Measurements from ENCODE around the gene SRL. TPM values are rescaled to one million over a fixed set of nuclear protein-coding genes. Genes with fewer than 3 reads are reported as not detected.

SRL gene
- polyA plus RNA-seq, 1 donor from 2014 or later = not detected

DNA sequence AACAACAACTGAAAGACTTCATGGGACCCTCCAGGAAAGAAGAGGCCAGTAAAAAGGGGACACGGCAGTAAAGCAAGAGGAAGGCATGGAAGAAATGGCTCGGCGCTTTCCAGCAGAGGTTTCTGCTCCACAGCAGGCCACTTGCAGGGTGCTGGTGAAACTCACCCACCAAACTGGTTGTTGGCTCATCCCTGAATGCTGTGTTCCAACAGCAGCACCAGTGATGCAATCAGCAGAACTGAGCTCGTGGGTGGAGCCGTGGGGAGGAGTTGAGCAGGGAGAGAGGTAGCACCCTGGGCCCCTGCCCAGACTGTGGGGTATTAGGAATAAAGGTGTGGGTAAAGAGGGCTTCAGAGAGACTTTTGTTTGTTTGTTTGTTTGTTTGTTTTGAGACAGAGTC, 62.9 kb downstream of the SRL start:
- TF ChIP-seq EP300 (conservative IDR thresholded peaks at IDR 0.05; ENCODE audit: poor library complexity, severe bottlenecking) = no peak
- TF ChIP-seq POLR2AphosphoS5 (IDR thresholded peaks at IDR 0.05) = no peak
- TF ChIP-seq EZH2 (IDR thresholded peaks at IDR 0.05; ENCODE audit: borderline replicate concordance, insufficient read depth, low read length, poor library complexity, severe bottlenecking) = no peak
- no peak for TF ChIP-seq MXI1 (conservative IDR thresholded peaks at IDR 0.05; ENCODE audit: poor library complexity, severe bottlenecking)
- Histone ChIP-seq H3K4me3 (ENCODE audit: low read length) (no peak overlapping the region), H3K27ac (ENCODE audit: low read length) (no peak overlapping the region), H3K9ac (ENCODE audit: low read length) (no peak overlapping the region), H3K79me2 (replicated peaks; ENCODE audit: insufficient read depth, low read length) (no peaks in the 10 kb centered on the region), H3K9me2 (ENCODE audit: insufficient read depth, low read length) (no peaks in the 10 kb centered on the region), H3K4me2 (ENCODE audit: low read length) (no peak overlapping the region), H2AFZ (ENCODE audit: low read depth, low read length) (no peak overlapping the region), H3K27me3 (ENCODE audit: insufficient read depth, low read depth, low read length) (no peaks in the 10 kb centered on the region), H3K36me3 (ENCODE audit: insufficient read depth, low read length) (no peaks in the 10 kb centered on the region), H3K9me3 (ENCODE audit: low read length) (no peaks in the 10 kb centered on the region), H3F3A (ENCODE audit: insufficient read depth, low read length, poor library complexity, severe bottlenecking) (no peaks in the 10 kb centered on the region), H4K20me1 (ENCODE audit: insufficient read depth) (no peaks in the 10 kb centered on the region)

DNA sequence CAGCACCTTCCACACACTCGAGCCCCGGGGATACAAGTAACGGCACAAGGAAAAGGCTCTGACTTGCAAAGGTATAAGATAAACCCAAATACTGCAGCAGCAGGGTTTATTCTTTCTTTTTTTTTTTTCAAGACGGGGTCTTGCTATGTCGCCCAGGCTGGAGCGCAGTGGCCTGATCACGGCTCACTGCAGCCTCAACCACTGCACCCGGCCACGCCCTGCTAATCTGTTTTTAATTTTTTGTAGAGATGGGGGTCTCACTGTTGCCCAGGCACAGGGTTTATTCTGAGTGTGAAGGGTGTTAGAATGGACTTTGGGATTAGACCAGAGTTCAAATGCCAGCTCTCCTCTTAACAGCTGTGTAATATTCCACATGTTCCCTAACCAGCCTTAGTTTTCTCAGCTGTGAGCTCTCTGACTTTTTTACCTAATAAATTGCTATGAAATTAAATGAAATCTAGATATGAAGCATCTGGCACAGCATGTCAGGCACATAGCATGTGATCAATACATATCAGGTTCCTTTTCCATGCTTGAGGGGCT, 63.3 kb downstream of the SRL start:
- Histone ChIP-seq H3K9ac (ENCODE audit: low read length) (no peak overlapping the region), H3K9me3 (ENCODE audit: low read length) (no peaks in the 10 kb centered on the region), H3K27ac (ENCODE audit: low read length) (no peak overlapping the region)

DNA sequence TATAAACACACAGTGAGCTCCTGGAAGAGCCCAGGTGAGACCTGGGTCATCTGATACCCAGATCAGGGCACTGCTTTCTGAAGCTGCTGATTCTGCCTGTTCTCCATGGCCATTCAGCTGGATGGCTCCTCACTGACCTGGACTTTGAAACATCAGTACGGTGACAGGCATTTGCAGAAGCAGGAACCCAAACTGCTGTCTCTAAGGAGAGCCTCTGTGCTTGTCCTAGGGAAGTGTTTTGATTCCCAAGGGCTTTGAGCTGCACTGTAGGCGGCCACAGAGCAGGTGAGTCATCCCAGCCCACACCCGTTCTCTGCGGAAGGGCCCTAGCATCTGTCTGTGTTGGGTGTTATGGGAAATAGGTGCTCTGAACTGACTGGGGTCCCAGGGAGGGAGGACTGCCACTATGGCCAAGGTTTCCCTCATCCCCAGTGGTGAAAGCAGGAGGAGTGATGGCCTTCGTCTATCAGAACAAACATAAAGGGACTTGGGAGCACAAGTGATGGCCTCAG, 64.9 kb downstream of the SRL start:
- Histone ChIP-seq H3F3A (ENCODE audit: insufficient read depth, low read length, poor library complexity, severe bottlenecking) (no peaks in the 10 kb centered on the region), H3K4me3 (ENCODE audit: low read length) (no peak overlapping the region), H4K20me1 (ENCODE audit: insufficient read depth) (no peaks in the 10 kb centered on the region), H3K4me2 (ENCODE audit: low read length) (no peak overlapping the region), H3K79me2 (replicated peaks; ENCODE audit: insufficient read depth, low read length) (no peaks in the 10 kb centered on the region), H3K27ac (ENCODE audit: low read length) (no peak overlapping the region), H2AFZ (ENCODE audit: low read depth, low read length) (no peak overlapping the region), H3K36me3 (ENCODE audit: insufficient read depth, low read length) (no peaks in the 10 kb centered on the region), H3K9ac (ENCODE audit: low read length) (no peak overlapping the region), H3K9me2 (ENCODE audit: insufficient read depth, low read length) (no peaks in the 10 kb centered on the region), H3K9me3 (ENCODE audit: low read length) (no peaks in the 10 kb centered on the region), H3K27me3 (ENCODE audit: insufficient read depth, low read depth, low read length) (no peaks in the 10 kb centered on the region)
- TF ChIP-seq TAF1 (IDR thresholded peaks at IDR 0.05; ENCODE audit: low read depth) = no peak
- TF ChIP-seq RAD21 (conservative IDR thresholded peaks at IDR 0.05) = no peak
- TF ChIP-seq, protein P1, sequence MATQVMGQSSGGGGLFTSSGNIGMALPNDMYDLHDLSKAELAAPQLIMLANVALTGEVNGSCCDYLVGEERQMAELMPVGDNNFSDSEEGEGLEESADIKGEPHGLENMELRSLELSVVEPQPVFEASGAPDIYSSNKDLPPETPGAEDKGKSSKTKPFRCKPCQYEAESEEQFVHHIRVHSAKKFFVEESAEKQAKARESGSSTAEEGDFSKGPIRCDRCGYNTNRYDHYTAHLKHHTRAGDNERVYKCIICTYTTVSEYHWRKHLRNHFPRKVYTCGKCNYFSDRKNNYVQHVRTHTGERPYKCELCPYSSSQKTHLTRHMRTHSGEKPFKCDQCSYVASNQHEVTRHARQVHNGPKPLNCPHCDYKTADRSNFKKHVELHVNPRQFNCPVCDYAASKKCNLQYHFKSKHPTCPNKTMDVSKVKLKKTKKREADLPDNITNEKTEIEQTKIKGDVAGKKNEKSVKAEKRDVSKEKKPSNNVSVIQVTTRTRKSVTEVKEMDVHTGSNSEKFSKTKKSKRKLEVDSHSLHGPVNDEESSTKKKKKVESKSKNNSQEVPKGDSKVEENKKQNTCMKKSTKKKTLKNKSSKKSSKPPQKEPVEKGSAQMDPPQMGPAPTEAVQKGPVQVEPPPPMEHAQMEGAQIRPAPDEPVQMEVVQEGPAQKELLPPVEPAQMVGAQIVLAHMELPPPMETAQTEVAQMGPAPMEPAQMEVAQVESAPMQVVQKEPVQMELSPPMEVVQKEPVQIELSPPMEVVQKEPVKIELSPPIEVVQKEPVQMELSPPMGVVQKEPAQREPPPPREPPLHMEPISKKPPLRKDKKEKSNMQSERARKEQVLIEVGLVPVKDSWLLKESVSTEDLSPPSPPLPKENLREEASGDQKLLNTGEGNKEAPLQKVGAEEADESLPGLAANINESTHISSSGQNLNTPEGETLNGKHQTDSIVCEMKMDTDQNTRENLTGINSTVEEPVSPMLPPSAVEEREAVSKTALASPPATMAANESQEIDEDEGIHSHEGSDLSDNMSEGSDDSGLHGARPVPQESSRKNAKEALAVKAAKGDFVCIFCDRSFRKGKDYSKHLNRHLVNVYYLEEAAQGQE (IDR thresholded peaks at IDR 0.05; ENCODE audit: borderline replicate concordance) = no peak
- no peak for TF ChIP-seq SMC3 (conservative IDR thresholded peaks at IDR 0.05; ENCODE audit: poor library complexity)
- no peak for TF ChIP-seq POLR2AphosphoS5 (IDR thresholded peaks at IDR 0.05)
- TF ChIP-seq EP300 (conservative IDR thresholded peaks at IDR 0.05; ENCODE audit: poor library complexity, severe bottlenecking) = no peak
- TF ChIP-seq MXI1 (conservative IDR thresholded peaks at IDR 0.05; ENCODE audit: poor library complexity, severe bottlenecking) = no peak
- TF ChIP-seq, protein P2, sequence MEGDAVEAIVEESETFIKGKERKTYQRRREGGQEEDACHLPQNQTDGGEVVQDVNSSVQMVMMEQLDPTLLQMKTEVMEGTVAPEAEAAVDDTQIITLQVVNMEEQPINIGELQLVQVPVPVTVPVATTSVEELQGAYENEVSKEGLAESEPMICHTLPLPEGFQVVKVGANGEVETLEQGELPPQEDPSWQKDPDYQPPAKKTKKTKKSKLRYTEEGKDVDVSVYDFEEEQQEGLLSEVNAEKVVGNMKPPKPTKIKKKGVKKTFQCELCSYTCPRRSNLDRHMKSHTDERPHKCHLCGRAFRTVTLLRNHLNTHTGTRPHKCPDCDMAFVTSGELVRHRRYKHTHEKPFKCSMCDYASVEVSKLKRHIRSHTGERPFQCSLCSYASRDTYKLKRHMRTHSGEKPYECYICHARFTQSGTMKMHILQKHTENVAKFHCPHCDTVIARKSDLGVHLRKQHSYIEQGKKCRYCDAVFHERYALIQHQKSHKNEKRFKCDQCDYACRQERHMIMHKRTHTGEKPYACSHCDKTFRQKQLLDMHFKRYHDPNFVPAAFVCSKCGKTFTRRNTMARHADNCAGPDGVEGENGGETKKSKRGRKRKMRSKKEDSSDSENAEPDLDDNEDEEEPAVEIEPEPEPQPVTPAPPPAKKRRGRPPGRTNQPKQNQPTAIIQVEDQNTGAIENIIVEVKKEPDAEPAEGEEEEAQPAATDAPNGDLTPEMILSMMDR (IDR thresholded peaks at IDR 0.05; ENCODE audit: poor library complexity, severe bottlenecking) = no peak
- no peak for TF ChIP-seq EZH2 (IDR thresholded peaks at IDR 0.05; ENCODE audit: borderline replicate concordance, insufficient read depth, low read length, poor library complexity, severe bottlenecking)

More for the DNA sequence above, 63.3 kb downstream of the SRL start:
- Histone ChIP-seq H3K9me2 (ENCODE audit: insufficient read depth, low read length) (no peaks in the 10 kb centered on the region), H4K20me1 (ENCODE audit: insufficient read depth) (no peaks in the 10 kb centered on the region), H3K36me3 (ENCODE audit: insufficient read depth, low read length) (no peaks in the 10 kb centered on the region), H2AFZ (ENCODE audit: low read depth, low read length) (no peak overlapping the region), H3K4me3 (ENCODE audit: low read length) (no peak overlapping the region), H3K79me2 (replicated peaks; ENCODE audit: insufficient read depth, low read length) (no peaks in the 10 kb centered on the region), H3K27me3 (ENCODE audit: insufficient read depth, low read depth, low read length) (no peaks in the 10 kb centered on the region), H3K4me2 (ENCODE audit: low read length) (no peak overlapping the region), H3F3A (ENCODE audit: insufficient read depth, low read length, poor library complexity, severe bottlenecking) (no peaks in the 10 kb centered on the region)
- no peak for TF ChIP-seq EZH2 (IDR thresholded peaks at IDR 0.05; ENCODE audit: borderline replicate concordance, insufficient read depth, low read length, poor library complexity, severe bottlenecking)
- TF ChIP-seq, protein P1 (IDR thresholded peaks at IDR 0.05; ENCODE audit: borderline replicate concordance) = no peak
- TF ChIP-seq EP300 (conservative IDR thresholded peaks at IDR 0.05; ENCODE audit: poor library complexity, severe bottlenecking) = no peak
- TF ChIP-seq MXI1 (conservative IDR thresholded peaks at IDR 0.05; ENCODE audit: poor library complexity, severe bottlenecking) = no peak
- TF ChIP-seq POLR2AphosphoS5 (IDR thresholded peaks at IDR 0.05) = no peak
- no peak for TF ChIP-seq RAD21 (conservative IDR thresholded peaks at IDR 0.05)
- TF ChIP-seq SMC3 (conservative IDR thresholded peaks at IDR 0.05; ENCODE audit: poor library complexity) = no peak
